GM18502 (cell line): ENCODE measurements around the gene TMPRSS2.

Source experiments
- ATAC-seq: cut with Tn5 transposase; IDR thresholded peaks from one replicate; pipeline ENCODE4 v1.9.1; 2021; ENCODE audit warnings: mild to moderate bottlenecking; ENCODE audit not compliant: unreplicated experiment, poor library complexity

TMPRSS2 gene

DNA sequence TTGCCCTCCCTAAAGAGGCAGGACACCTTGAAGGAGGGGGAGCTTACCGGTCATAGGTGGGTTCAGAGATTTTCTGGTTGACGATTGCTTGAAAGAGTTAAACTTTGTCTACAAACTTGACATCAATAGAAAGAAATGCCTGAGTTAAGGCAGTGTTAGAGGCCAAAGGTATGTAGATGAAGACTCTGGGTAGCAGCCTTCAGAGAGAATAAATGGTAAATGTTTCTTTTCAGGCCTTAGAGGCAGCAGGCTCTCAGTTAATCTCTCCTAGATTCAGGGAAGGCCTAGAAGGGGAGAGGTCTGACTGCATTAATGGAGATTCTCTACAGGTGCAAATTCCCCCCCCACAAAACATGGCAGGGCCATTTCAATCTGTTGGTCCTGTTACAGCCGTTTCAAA is 54.2 kb downstream of the TMPRSS2 start:
- ATAC-seq: no peak

- ATAC-seq: no peak
These were observed 54.8 kb downstream of the TMPRSS2 start for GRCh38 chr21:41453198-41453597.

DNA sequence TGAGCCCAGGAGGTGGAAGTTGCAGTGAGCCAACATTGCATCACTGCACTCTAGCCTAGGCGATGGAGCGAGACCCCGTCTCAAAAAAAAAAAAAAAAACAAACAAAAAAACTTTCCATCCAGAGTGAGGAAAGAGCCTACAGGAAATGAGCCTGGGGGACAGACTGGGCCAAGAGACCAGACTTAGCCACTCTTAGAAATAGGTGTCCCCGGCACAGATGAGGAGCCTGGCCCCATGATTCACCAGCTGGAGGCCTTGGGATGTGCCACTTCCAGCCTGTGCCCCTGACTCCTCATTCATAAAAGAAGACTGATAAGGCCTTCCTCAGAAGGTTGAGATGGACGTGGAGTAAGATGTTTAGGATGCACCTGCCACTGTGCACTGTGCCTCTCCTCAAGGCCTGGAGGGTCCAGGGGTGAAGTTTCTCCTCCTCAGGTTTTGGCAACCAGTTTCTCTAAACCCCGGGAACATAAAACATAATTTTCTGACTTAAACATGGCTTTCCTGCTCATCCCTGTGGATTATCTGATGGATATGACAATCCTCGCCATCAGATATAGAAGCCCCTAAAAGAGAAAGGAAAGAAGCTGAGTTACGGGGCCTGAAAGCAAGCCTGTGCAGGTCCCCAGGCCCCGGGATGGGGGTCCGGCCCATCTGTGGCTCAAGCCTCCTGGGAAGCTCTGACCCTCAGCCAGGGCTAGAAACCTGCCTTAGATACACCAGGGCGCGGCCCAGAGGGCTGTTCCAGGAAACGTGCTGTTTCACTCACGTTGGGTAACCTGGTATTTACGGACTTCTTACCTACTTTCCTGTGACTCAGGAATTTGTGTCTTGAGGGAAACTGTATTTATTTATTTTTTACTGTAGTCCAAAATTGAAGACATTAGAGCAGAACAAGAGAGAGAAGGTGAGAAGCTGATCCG is 55.9 kb downstream of the TMPRSS2 start:
- ATAC-seq: no peak

DNA sequence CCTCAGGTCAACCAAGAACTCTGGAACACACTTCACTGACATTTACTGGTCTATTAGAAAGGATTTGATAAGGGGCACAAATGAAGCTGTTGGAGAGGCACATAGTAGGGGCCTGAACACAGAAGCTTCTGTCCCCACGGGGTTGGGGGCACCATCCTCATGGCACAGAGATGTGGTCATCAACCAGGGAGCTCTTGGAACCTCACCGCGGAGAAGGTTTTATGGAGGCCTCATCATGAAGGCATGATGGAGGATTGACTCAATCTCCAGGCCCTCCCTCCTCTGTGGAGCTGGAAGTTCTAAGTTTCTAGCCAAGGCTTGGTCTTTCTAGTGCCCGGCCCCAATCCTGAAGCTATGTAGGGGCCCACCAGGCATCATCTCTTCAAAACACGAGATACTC is 58.3 kb downstream of the TMPRSS2 start:
- ATAC-seq: no peak

DNA sequence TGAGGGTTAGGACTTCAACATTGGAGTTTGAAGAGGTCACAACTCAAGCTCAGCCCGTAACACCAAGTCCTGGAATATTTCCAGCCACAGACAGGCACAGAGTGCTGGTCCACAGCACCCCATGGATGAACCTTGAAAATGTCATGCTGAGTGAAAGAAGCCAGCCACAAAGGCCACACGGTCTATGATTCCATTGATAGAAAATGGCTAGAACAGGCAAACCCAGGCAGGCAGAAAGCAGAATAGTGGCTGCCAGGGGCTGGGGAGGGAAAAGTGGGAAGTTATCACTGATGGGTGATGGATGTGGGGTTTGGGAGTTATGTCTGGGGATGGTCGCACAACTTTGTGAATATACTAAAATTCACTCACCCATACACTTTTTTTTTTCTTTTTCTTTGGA is 60.6 kb downstream of the TMPRSS2 start:
- ATAC-seq: no peak

- no peak for ATAC-seq
These were observed 61.4 kb downstream of the TMPRSS2 start for GRCh38 chr21:41446586-41446985.

- ATAC-seq: no peak
These were observed 62.5 kb downstream of the TMPRSS2 start for GRCh38 chr21:41445465-41445862.

GRCh38 chr21:41444703-41445464 is 63.1 kb downstream of the TMPRSS2 start:
- ATAC-seq: no peak

DNA sequence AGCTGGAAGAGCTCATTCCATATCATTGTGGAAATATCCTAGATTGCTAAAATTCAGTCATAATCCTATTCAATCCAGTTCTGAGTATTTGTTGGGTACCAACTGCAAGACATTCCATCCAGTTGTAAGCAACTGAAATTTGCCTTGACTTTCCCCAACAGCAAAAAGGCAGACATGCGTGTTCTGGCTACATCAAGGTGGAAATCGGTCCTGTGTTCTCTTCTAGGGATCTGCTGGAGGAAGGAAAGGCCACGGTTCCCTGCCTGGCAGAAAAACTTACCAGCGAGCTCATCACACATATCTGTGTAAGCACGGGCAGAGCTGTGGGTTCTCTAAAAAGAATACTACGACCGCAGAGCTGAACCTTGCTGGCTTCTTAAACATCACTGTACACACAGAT is 64.4 kb downstream of the TMPRSS2 start:
- ATAC-seq: no peak

GRCh38 chr21:41442481-41443186 is 65.3 kb downstream of the TMPRSS2 start:
- no peak for ATAC-seq

DNA sequence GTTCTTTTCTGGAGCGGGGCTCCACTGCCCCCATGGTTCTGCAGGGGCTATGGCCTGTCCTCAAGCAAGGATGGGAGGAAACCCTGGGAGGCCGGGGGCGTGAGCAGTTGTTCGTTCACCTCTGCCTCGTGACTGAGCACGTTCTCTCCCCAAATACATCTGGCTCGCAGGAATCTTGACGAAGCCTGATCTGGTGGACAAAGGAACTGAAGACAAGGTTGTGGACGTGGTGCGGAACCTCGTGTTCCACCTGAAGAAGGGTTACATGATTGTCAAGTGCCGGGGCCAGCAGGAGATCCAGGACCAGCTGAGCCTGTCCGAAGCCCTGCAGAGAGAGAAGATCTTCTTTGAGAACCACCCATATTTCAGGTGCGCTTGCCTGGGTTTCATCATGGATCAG is 66.4 kb downstream of the TMPRSS2 start:
- ATAC-seq: no peak

DNA sequence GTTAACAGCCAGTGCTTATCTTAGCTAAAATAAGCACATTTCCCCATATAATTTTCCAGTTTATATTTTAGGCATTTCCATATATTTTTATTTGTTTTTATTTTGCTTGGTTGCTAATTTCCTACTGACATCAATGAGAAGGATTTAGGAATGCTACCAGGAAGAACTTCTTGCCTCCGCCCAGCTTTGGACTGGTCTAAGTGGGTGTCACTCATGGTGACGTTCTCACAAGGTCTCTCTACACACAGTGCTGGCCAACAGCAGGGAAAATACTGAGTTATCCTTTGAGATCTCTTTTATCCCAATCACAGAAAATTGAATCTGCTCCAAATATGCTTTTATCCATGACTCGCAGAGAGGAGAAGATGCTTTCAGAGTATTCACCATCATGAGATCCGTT is 68.7 kb downstream of the TMPRSS2 start:
- no peak for ATAC-seq

DNA sequence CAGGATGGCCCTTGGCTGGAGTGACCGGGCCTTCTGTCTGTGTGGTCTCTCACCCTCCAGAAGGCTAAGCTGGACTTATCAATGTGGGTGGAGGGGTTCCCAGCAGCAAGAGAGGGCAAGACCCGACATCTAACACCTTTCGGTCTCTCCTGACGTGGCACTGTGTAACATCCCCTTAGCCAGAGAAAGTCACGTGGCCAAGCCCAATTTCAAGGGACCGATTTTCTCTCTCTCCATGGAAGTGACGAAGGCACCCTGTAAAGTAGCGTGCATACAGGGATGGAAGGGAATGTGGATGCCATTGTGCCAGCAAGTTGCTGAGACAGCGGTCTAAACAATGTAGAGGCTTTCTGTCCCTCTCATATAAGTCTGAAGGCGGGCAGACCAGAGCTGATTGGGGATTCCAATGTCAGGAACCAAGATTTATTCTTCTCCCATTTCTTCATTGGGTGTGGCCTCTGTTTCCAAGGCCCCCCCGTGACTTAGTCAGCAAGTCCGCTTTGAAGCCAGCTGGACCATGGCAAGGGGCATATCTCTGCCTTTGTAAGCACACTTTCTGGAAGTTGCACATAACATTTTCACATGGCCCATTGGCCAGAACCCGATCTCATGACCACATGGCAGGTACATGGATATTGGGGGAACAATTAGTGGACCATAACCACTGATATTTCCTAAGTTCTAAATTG is 69.4 kb downstream of the TMPRSS2 start:
- ATAC-seq: no peak

GRCh38 chr21:41437729-41438128 is 70.2 kb downstream of the TMPRSS2 start:
- ATAC-seq: no peak

- ATAC-seq: no peak
These were observed 72.3 kb downstream of the TMPRSS2 start for GRCh38 chr21:41435706-41436105.

GRCh38 chr21:41433566-41433965 is 74.4 kb downstream of the TMPRSS2 start:
- no peak for ATAC-seq

DNA sequence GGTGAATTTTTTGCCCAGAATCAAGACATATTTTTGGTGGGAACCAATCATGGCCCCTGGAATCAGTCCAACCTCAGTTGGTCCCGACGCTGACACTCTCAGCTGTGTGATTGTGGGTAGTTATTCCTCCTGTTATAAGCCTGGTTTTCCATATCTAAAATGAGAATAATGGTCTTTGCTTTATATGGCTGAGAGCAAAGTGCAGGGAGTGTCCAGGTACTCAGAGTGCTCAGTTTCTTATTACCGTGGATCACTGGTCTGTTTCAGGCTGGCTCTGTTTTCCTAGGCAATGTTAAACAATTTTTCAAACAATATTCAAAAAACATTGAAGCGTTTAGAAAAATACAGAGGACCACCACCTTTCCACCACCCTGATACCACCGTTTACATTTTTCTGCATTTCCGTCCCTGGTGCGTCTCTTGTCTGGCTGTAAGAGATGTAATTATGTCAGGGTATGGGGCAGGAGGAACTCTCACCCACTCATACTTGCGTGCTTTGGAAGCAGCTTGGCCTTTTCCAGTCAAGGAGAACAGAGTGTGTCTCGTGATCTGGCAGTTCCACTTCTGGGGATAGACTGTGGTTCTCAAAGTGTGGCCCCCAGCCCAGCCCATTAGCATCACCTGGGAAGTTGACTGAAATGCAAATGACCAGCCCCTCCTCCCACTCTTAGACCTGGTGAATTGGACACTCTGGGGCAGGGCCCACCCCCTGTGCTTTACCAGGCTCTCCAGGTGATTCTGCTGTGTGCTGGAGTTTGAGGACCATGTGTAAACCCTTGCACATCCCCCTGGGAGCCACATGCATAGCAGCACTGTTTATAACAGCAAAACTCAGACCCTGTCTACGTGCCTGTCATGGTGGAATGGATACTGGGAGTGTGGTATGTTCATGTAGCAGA is 75.1 kb downstream of the TMPRSS2 start:
- ATAC-seq: no peak

DNA sequence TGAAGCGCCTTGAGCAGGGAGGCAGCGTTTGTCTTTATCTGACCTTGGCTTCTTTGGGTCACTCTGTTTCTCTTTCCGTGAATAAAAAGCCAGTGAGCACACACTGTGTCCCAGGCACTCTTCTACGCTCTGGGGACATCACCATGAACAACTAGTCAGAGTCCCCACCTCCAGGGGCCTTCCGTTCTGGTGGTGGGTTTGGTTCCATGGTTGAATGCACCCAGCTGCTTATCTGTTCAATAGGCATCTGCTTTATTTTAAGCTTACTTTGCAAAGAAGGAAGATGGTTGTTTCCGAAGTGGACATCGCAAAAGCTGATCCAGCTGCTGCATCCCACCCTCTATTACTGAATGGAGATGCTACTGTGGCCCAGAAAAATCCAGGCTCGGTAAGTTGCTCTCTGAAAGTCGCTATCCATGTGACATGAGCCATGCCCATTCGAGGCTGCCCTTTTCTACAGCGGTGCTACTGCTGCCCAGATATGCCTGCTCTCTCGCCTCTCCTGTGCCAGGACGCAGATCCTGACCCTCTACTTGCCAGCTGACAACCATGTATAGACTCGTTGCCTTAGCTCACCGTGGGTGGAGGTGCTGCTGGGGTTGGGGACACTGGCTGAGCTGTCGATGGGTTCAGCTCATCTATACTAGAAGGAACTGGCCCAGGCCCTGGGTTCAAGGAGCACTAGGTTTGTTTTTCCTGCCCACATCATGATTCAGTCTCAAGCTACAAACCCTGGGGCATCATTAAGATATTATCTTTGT is 76.0 kb downstream of the TMPRSS2 start:
- peak; percentile 78 for ATAC-seq
